Cardiac fibroblast (primary cell): ENCODE measurements around the gene RTL5.

Source experiments
- DNase-seq, 2 donors: peaks; one replicate each; pipeline versions ENCODE4 v3.0.0 to v3.0.0-alpha.2; 2010; ENCODE audit warnings: low read depth in 2 of 2
- H3K4me3 ChIP-seq, 2 donors: replicated peaks in 1 of 2; 1 replicate in 1 of 2; 2 replicates in 1 of 2; pipeline ENCODE4 v1.5.1; 2011; ENCODE audit warnings: low read depth in 2 of 2, low read length in 2 of 2, mild to moderate bottlenecking in 2 of 2, moderate library complexity in 1 of 2
- TF ChIP-seq, protein P1 (sequence below): IDR thresholded peaks from one replicate; pipeline ENCODE4 v1.5.1; 2011; ENCODE audit warnings: low read depth, mild to moderate bottlenecking, low read length, inconsistent platforms

The RTL5 gene

DNA sequence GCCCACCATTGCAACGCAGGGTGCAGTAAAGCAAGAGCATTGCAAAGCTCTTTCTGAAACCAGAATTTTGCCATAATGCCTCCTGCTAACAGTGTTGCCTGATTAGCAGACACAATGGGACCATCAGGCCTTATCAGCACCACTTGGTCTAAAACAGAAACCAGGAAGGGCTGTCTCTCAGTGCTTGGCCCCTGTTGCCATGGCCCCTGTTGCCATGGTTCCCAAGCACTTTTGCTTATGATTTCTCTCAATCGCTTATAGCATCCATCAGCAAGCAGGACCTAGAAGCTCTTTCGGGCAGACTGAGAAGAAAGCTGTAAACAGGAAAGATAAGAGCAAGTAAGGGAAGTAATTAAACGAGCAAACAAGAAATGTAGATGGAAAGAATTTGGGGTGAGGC, 36.8 kb downstream of the RTL5 start:
- TF ChIP-seq, protein P1, sequence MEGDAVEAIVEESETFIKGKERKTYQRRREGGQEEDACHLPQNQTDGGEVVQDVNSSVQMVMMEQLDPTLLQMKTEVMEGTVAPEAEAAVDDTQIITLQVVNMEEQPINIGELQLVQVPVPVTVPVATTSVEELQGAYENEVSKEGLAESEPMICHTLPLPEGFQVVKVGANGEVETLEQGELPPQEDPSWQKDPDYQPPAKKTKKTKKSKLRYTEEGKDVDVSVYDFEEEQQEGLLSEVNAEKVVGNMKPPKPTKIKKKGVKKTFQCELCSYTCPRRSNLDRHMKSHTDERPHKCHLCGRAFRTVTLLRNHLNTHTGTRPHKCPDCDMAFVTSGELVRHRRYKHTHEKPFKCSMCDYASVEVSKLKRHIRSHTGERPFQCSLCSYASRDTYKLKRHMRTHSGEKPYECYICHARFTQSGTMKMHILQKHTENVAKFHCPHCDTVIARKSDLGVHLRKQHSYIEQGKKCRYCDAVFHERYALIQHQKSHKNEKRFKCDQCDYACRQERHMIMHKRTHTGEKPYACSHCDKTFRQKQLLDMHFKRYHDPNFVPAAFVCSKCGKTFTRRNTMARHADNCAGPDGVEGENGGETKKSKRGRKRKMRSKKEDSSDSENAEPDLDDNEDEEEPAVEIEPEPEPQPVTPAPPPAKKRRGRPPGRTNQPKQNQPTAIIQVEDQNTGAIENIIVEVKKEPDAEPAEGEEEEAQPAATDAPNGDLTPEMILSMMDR: no peak
- no peak overlapping the region for H3K4me3 ChIP-seq
- DNase-seq: peak; percentile 12 to 66

DNA sequence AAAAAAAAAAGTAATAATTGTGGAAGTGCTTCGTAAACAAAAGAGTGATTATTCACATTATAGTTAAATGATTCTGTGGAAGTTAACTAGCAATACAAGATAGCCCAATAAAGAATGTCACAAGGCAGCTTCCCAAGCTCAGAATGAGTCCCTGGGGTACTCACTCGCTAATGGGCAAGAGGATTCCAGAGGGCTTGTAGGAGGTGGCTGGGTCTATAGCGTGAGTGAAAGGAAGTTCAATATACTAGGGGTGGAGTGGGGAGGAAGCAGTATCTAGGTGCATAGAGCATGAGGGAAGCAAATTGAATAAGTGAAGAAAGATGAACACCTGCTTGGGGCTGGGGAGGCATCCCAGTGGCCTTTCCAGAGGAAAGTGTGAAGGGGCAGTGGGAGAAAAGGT, 42.5 kb downstream of the RTL5 start:
- DNase-seq: no peak
- no peak overlapping the region for H3K4me3 ChIP-seq
- TF ChIP-seq, protein P1: no peak

DNA sequence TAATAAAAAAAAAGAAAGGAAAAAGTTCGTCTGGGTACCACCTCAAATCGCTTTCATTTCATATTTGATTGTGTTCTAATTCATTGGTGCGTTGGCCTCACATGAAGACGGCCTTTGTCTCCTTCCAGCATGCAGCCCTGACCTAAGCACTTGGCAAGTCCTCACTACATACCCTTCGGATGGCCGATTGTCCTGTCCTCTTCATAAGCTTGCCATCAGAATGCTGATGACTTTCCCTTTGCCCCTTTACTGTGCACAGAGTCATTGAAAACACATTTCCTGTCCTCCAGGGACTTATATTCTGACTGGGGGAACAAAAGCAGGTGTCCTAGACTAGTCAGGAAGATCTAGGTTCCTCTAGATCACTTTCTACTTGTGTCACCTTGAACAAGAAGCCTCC, 43.0 kb downstream of the RTL5 start:
- no peak for DNase-seq
- H3K4me3 ChIP-seq: no peak overlapping the region
- TF ChIP-seq, protein P1: no peak

DNA sequence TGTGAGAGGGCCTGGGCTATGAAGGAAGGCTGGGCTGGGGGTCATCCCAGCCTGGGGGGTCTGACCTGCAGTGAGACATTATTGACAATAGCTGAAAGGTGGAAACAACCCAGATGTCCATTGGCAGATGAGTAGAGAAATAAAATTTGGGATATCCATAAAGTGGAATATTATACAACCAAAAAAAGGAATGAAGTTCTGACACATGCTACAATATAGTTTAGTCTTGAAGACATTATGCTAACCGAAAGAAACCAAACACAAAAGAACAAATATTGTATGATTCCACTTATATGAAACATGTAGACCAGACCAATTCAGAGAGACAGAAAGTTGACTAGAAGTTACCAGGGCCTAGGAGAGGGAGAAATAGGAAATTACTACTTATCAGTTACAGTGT, 44.7 kb downstream of the RTL5 start:
- H3K4me3 ChIP-seq: no peak overlapping the region
- TF ChIP-seq, protein P1: no peak
- no peak for DNase-seq

DNA sequence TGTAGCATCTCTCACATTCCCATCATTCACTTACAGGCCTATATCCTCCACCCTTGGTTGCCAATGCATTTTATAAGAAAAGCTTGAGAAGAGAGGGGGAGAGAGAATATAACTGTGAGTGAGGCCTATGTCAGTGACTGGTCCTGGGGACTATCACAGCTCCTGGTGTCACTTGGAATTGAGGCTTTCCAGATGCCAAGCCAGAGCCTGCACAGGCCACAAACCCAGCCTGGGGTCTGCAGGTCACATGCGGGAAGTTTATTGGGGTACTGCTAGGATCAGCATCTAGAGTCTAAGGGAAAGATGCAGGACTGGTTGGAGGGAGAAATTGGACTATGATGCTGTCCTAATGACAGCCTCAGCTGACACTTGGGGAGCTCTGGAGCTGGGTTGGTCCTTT, 47.6 kb downstream of the RTL5 start:
- TF ChIP-seq, protein P1: no peak
- no peak for DNase-seq
- H3K4me3 ChIP-seq: no peak overlapping the region

DNA sequence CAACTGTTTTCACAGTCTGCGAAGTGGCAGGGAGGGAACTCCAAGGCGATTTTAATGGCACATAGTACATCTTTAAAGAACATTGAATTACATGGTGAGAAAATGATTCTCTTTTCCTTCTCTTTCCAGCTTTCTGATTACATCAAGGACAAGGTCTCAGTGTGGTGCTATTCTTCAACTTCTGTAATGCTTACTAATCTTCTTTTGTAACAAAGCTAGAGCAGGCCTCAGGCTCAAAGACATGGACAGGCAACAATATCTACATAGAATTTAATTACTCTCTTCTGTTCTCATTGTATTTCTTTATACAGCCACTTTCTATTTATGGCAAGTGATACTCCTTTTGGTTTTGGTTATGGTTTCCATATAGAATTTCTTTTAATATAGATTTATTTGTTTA, 48.4 kb downstream of the RTL5 start:
- no peak overlapping the region for H3K4me3 ChIP-seq
- TF ChIP-seq, protein P1: no peak
- DNase-seq: no peak

DNA sequence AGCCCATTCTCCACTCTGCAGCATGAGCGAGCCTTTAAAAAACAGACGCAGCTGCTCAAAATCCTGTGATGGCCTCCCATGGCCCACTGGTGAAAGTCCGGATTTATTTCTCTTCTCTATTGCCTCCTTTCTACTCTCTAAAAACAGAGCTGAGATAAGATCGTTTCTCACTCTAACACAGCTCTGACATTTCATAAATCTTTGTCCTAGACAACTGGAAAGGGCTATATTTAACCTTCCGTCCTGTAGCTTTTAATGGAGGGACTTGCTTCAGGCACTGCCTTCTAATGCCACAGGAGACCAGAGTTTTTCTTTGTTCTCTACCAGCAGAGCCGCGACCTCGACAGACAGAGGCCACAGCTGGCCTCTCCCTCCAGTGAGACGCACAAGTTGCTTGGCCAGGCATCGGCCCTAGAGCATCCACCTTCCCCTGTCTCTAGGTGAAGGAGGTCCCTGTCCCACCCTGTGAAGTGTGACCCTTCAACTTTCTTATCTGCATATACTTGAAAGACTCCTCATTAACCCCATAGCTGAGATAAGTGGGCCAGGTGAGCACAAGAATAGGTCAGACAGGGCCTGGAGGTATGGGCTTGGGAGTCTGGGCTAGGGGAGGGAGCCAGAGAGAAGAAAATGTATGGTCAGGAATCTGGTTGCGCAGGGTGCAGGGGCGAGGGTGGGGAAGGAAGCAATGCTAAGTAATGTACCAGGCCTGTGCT, 50.0 kb downstream of the RTL5 start:
- no peak overlapping the region for H3K4me3 ChIP-seq
- TF ChIP-seq, protein P1: no peak
- no peak for DNase-seq
